Parathyroid adenoma (tissue), 2 donors: Measurements from ENCODE around the gene JMJD8.

Experiments
- H2AFZ ChIP-seq: fragments of 300-600 bp; sonication (generic); one replicate; pipeline ENCODE4 v1.7.0; 2017; ENCODE audit warnings: antibody characterized with exemption, mild to moderate bottlenecking
- H3K27ac ChIP-seq: fragments of 300-600 bp; sonication (generic); one replicate; pipeline ENCODE4 v1.7.0; 2017
- H3K27me3 ChIP-seq: fragments of 300-600 bp; sonication (generic); one replicate; pipeline ENCODE4 v1.7.0; 2017; ENCODE audit warnings: low read length; ENCODE audit not compliant: control insufficient read depth, insufficient read depth
- H3K36me3 ChIP-seq: fragments of 300-600 bp; sonication (generic); one replicate; pipeline ENCODE4 v1.7.0; 2017; ENCODE audit warnings: low read length; ENCODE audit not compliant: control insufficient read depth, insufficient read depth
- H3K4me1 ChIP-seq: fragments of 300-600 bp; sonication (generic); one replicate; pipeline ENCODE4 v1.7.0; 2017; ENCODE audit warnings: control low read depth
- H3K4me2 ChIP-seq: fragments of 300-600 bp; sonication (generic); one replicate; pipeline ENCODE4 v1.7.0; 2017; ENCODE audit warnings: low read length
- H3K4me3 ChIP-seq: fragments of 300-600 bp; sonication (generic); one replicate; pipeline ENCODE4 v1.7.0; 2017; ENCODE audit warnings: low read depth, low read length
- H3K79me2 ChIP-seq: fragments of 300-600 bp; sonication (generic); one replicate; pipeline ENCODE4 v1.7.0; 2017; ENCODE audit warnings: control low read depth
- H3K9ac ChIP-seq: fragments of 300-600 bp; sonication (generic); one replicate; pipeline ENCODE4 v1.7.0; 2017; ENCODE audit warnings: mild to moderate bottlenecking
- H3K9me3 ChIP-seq: fragments of 300-600 bp; sonication (generic); one replicate; pipeline ENCODE4 v1.7.0; 2017; ENCODE audit warnings: low read length; ENCODE audit not compliant: control insufficient read depth
- CTCF ChIP-seq: fragments of 300-600 bp; sonication (generic); IDR thresholded peaks from one replicate; pipeline ENCODE4 v1.7.0; 2017; ENCODE audit warnings: antibody characterized with exemption, mild to moderate bottlenecking
- donor health status: primary hyperparathyroidism.

Gene JMJD8

GRCh38 chr16:667113-667779, 16.9 kb downstream of the JMJD8 start:
- H3K79me2 ChIP-seq, result peaks cover 5% of the 10 kb centered on the region
- no peaks in the 10 kb centered on the region for H3K27me3 ChIP-seq
- H3K4me2 ChIP-seq, result peak overlapping the region; percentile 59
- no peak overlapping the region for H3K9ac ChIP-seq
- H3K4me1 ChIP-seq, result peaks cover 10% of the 10 kb centered on the region
- H2AFZ ChIP-seq, result peak overlapping the region; percentile 93
- no peaks in the 10 kb centered on the region for H3K9me3 ChIP-seq
- H3K4me3 ChIP-seq, result peak overlapping the region; percentile 88
- no peak for TF ChIP-seq CTCF
- no peak overlapping the region for H3K27ac ChIP-seq
- H3K36me3 ChIP-seq, result no peaks in the 10 kb centered on the region

- Histone ChIP-seq H3K9me3 (no peaks in the 10 kb centered on the region), H3K4me2 (no peak overlapping the region), H3K27me3 (no peaks in the 10 kb centered on the region), H3K36me3 (no peaks in the 10 kb centered on the region), H3K4me3 (no peak overlapping the region), H3K9ac (no peak overlapping the region), H3K79me2 (peaks cover 5% of the 10 kb centered on the region), H3K4me1 (peaks cover 10% of the 10 kb centered on the region), H2AFZ (no peak overlapping the region), H3K27ac (no peak overlapping the region)
- TF ChIP-seq CTCF, result no peak
Observed at GRCh38 chr16:666572-666971, 17.6 kb downstream of the JMJD8 start.

- H3K9me3 ChIP-seq, result no peaks in the 10 kb centered on the region
- H3K27ac ChIP-seq, result no peak overlapping the region
- no peak for TF ChIP-seq CTCF
- no peak overlapping the region for H3K9ac ChIP-seq
- H3K4me3 ChIP-seq, result no peak overlapping the region
- H3K4me2 ChIP-seq, result no peak overlapping the region
- no peaks in the 10 kb centered on the region for H3K36me3 ChIP-seq
- H3K4me1 ChIP-seq, result peaks cover 10% of the 10 kb centered on the region
- H2AFZ ChIP-seq, result no peak overlapping the region
- H3K27me3 ChIP-seq, result no peaks in the 10 kb centered on the region
- H3K79me2 ChIP-seq, result peaks cover 5% of the 10 kb centered on the region
Observed at GRCh38 chr16:662597-662996, 21.5 kb downstream of the JMJD8 start.

GRCh38 chr16:662095-662494, 22.0 kb downstream of the JMJD8 start:
- no peaks in the 10 kb centered on the region for H3K36me3 ChIP-seq
- no peaks in the 10 kb centered on the region for H3K9me3 ChIP-seq
- H3K9ac ChIP-seq, result no peak overlapping the region
- no peak overlapping the region for H3K4me3 ChIP-seq
- H3K4me1 ChIP-seq, result peaks cover 5% of the 10 kb centered on the region
- TF ChIP-seq CTCF, result no peak
- no peaks in the 10 kb centered on the region for H3K27me3 ChIP-seq
- no peak overlapping the region for H2AFZ ChIP-seq
- H3K4me2 ChIP-seq, result no peak overlapping the region
- H3K27ac ChIP-seq, result no peak overlapping the region
- peaks cover 2% of the 10 kb centered on the region for H3K79me2 ChIP-seq

- H3K27me3 ChIP-seq, result no peaks in the 10 kb centered on the region
- H3K9me3 ChIP-seq, result no peaks in the 10 kb centered on the region
- no peaks in the 10 kb centered on the region for H3K36me3 ChIP-seq
- H3K9ac ChIP-seq, result no peak overlapping the region
- no peak overlapping the region for H3K4me3 ChIP-seq
- TF ChIP-seq CTCF, result no peak
- H3K79me2 ChIP-seq, result no peaks in the 10 kb centered on the region
- H3K4me2 ChIP-seq, result no peak overlapping the region
- H3K27ac ChIP-seq, result peak overlapping the region; percentile 74
- H2AFZ ChIP-seq, result peak overlapping the region; percentile 63
- H3K4me1 ChIP-seq, result peaks cover 4% of the 10 kb centered on the region
Observed at GRCh38 chr16:661184-661821, 22.8 kb downstream of the JMJD8 start.
